KOPT-K1 (cell line): ENCODE data around the gene RAB43.
"Not testable (repeated sequence)": the region's sequence is repeated elsewhere in the genome, so short reads cannot be mapped to it uniquely, and the experiment has no call there.

ENCODE experiments used
- H3K27ac ChIP-seq: fragments of 200-600 bp; sonication (generic); 2 replicates; pipeline ENCODE4 v1.5.1; 2016; ENCODE audit warnings: antibody characterized with exemption, mild to moderate bottlenecking, low read depth, low read length; ENCODE audit not compliant: poor library complexity, severe bottlenecking
- H3K36me3 ChIP-seq: fragments of 200-600 bp; sonication (generic); 2 replicates; pipeline ENCODE4 v1.5.1; 2017; ENCODE audit warnings: antibody characterized with exemption, mild to moderate bottlenecking, low read length, moderate library complexity; ENCODE audit not compliant: insufficient read depth
- H3K9me3 ChIP-seq: fragments of 200-600 bp; sonication (generic); 2 replicates; pipeline ENCODE4 v1.5.1; 2017; ENCODE audit warnings: antibody characterized with exemption, low read length, mild to moderate bottlenecking; ENCODE audit not compliant: insufficient read depth, poor library complexity, severe bottlenecking

Gene RAB43

DNA sequence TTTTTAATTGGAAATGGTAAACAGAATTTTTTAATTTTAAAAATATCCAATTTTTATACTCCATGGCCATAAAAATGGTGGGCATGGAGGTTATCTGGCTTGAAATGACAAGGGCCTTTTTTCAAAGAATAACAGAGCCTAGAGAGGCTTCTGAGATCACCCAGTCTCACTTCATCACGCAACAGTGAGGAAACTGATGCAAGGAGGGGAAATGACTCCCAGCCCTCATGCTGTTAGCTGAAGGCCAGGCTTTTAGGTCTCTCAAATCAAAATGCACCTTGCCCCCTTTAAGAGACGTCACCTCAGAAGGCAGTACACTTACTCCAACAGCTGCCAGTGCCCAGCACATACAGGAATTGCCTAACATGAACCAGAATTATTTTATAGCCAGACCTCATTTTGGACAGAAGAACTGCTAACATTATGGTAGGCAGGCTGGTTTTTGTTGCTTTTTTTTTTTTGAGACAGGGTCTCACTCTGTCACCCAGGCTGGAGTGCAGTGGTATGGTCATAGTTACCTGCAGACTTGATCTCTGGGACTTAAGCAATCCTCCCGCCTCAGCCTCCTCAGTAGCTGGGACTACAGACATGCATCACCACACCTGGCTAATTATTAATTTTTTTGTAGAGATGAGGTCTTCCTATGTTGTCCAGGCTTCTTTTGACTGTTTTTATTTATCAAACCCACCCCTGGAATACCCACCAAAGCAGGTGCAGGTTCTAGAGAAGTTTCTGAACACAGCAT, 9.1 kb downstream of the RAB43 start:
- Histone ChIP-seq H3K36me3 (peaks cover 34% of the 10 kb centered on the region), H3K27ac (no peak overlapping the region), H3K9me3 (no peaks in the 10 kb centered on the region)

DNA sequence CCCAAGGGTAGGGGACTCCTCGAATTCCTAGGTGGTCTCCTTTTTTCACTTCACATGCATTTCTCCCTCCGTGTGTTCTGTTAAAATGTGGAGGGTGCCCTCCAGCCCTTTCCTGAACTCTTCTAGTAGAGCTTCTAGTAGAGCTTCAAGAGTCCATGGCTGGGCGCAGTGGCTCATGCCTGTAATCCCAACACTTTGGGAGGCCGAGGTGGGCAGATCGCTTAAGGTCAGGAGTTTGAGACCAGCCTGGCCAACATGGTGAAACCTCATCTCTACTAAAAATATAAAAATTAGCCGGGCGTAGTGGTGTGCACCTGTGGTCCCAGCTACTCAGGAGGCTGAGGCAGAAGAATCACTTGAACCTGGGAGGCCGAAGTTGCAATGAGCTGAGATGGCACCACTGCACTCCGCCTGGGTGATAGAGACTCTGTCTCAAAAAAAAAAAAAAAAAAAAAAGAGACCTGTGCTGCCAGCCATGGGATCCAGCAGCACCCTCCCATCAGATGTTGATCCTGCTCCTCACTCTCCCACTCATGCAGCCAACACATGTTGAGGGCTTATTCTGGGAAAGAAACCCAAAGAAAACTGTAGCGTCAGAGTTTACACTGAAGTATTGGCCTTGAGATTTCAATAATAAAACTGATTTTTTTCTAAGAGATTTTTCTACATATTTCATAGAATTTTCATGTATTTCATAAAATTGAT, 10.4 kb downstream of the RAB43 start:
- H3K9me3 ChIP-seq, H3K27ac ChIP-seq: not testable (repeated sequence)
- H3K36me3 ChIP-seq, result peaks cover 43% of the 10 kb centered on the region

DNA sequence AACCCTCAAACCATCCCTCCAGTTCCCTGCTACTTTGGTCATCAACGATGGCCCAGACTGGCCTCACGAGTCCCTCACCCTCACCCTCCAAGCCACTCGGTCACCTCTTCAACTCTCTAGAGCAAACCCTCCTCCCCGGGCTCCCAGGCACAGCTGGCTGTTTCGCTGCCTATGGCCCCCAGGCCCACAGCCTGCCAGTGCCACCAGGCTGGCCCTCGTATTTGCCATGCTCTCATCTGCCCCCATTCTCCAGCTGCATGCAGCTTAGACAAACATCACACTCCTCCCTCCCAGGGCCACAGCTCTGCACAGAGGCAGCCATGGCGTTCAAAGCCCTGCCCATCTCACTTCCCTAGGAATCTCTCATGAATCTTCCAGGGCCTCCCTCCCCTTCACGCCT, 13.8 kb downstream of the RAB43 start:
- Histone ChIP-seq H3K9me3 (no peaks in the 10 kb centered on the region), H3K36me3 (peaks cover 38% of the 10 kb centered on the region)

DNA sequence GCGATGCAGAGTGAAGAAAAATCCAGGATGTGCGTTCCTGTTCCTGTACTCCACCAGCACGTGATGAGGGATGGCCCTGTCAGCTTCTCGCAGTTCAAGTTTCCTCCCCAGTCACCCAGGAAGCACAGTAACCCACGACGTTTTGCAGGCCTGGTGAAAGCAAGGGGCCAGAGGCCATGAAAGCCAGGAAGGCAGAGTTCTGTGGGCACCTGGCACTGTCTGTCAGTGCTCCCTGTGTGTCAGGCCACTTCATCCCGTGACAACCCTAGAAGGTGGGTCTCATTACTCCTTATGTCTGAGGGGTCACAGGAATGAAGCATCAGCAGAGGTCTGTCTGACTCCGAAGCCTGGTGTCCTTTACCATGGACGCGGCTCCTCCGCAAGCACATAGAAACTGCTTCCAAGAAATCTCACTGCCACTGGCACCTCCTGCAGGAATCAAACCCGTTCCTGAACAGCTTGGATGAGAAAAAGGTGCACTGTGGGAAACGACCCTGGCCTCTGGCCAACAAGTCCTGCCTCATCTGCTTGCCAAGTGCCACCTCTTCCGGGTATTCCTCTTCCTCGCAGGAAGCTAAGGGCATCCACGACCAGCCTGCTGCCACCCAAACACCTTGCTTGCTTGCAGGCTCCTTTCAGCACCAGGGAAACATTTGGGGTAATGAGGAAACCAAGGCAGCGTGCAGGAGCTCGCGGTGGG, 14.6 kb downstream of the RAB43 start:
- Histone ChIP-seq H3K9me3 (no peaks in the 10 kb centered on the region), H3K27ac (no peak overlapping the region), H3K36me3 (peaks cover 33% of the 10 kb centered on the region; the same call in 1 of the 2 replicates)

More for the DNA sequence above, 13.8 kb downstream of the RAB43 start:
- no peak overlapping the region for H3K27ac ChIP-seq

DNA sequence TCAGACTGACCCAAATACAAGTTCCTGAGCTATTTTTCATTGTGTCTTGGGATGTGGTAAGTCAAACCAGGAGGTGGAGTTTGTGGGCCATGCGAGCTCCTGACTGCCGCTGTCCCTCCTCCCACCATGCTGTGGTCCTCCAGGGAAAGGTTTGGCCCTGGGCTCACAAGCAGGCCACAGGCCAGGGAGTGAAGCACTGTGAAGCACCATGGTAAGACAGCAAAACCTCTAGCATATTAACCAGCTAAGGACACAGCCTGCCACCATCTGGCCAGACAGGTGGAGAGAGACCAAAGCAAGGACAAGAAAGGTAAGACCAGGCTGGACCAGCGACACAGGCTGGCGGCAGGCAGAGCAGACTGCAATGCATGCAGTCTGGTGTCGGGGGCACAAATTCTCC, 15.3 kb downstream of the RAB43 start:
- no peak overlapping the region for H3K27ac ChIP-seq
- H3K36me3 ChIP-seq, result peaks cover 33% of the 10 kb centered on the region; the same call in 1 of the 2 replicates
- no peaks in the 10 kb centered on the region for H3K9me3 ChIP-seq

DNA sequence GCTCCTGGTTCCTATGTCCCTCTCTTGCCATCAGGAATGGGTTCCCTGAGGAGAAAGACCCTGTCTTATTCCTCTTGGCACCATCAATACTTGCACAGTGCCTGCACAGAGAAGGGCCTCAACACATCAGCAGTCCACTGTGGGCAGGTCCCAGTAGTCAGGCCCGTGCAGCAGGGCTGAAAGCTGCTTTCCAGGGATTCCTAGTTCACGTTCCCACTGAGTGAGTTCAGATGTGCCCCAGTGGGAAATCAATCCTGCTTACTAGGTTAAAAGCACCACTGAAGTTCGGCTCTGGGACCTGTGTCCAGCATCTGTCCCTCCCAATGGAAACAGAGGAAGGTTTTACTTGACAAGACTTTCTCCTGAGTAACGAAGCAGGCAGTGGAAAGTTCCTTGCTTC, 15.7 kb downstream of the RAB43 start:
- peaks cover 33% of the 10 kb centered on the region; the same call in 1 of the 2 replicates for H3K36me3 ChIP-seq

DNA sequence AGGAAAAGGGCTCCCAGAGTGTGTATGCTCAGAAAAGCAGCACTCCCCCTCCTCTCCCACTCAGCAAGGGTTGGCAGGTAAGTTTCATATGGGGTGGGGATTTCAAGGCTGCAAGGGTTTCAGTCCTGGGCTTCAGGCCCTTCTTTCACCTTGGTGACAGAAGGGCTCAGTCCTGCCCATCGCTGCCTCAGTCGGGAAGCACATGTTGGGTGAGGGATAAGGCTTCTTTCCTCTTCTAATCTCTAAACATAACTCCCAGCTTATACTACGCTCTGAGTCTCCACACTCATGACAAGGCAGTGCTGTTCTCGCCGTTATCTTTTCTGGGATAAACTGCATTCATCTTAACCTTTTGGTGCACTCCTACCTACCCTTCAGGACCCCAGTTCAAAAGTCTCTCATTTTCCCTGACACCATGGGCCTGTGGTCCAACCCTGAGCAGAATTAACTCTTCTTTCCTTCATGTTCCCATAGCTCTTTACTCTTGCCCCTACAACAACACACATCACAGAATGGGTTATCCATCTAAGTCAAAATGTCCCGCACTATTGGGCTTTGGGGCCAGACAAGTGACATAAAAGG, 17.0 kb downstream of the RAB43 start:
- H3K36me3 ChIP-seq, result peaks cover 23% of the 10 kb centered on the region; the same call in 1 of the 2 replicates
- no peak overlapping the region for H3K27ac ChIP-seq
- H3K9me3 ChIP-seq, result no peaks in the 10 kb centered on the region

More for the DNA sequence above, 15.7 kb downstream of the RAB43 start:
- Histone ChIP-seq H3K9me3 (no peaks in the 10 kb centered on the region), H3K27ac (no peak overlapping the region)

DNA sequence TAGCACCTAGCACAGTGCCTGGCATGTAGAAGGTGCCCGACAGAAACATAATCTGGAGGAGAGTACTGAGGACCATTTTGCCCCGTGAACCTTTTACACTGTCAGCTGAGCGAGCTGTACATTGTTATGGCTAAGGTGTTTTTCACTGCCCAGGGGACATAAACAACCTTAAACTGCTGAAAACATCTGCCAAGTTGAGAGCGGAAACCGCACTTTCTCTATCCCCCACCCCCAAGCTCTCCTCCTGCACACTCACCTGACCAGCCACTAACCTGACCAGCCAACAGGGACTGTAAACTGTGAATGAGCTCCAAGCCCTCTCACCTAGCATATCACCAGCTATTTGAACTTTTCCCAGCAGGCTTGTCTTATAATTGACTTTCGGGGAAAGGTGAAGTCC, 17.6 kb downstream of the RAB43 start:
- Histone ChIP-seq H3K27ac (no peak overlapping the region), H3K9me3 (no peaks in the 10 kb centered on the region), H3K36me3 (peaks cover 23% of the 10 kb centered on the region; the same call in 1 of the 2 replicates)

DNA sequence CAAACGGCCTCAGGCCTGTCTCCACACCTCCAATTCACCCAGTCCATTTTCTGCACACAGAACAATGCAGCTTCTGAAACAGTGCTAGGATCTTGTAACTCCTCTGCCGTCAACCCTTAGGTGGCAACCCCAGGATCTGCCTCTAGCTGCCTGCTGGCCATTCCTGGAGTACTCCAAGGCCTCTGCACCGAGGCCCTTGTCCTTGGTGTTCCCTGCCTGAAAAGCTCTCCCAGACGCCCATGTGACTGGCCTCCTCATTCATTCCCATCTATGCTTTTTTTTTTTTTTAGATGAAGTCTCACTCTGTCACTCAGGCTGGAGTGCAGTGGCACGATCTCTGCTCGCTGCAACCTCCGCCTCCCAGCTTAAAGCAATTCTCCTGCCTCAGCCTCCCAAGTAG, 18.3 kb downstream of the RAB43 start:
- no peak overlapping the region for H3K27ac ChIP-seq
- H3K9me3 ChIP-seq, result no peaks in the 10 kb centered on the region
- peaks cover 18% of the 10 kb centered on the region; the same call in 1 of the 2 replicates for H3K36me3 ChIP-seq

DNA sequence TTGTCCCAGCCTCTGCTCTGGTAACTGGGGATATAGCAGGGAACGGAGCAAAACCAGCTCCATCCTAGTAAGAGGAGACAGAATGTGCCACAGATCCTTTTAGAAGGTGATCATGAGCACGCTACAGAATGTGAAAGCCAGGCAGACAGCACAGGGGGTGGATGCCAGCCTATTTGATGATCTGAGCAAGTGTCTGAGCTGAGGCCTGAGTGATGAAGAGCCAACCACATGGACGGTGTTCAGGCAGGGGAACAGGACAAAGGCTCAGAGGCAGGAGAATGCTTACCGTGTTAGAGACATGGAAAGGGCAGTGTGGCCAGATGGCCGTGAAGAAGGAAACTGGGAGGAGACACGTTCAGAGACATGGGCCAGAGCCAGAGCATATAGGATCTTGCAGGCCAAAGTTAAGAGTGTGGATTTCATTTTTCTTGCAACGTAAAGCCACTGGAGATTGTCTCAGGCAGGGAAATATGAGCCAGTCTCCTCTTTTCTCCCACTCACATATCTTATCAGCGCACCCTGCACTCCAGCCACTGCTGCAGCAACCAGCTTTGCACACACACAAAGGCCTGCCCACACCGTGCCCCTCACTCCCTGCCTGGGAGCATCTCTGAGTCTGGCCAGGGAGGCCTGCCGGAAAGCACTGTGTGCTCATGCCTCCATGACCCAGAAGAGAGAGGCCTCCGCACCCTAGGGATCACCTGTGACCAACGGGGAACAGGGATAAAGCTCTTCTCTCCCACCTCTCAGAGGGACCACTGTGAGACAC, 20.1 kb downstream of the RAB43 start:
- Histone ChIP-seq H3K9me3 (no peaks in the 10 kb centered on the region), H3K36me3 (peaks cover 8% of the 10 kb centered on the region; the same call in 1 of the 2 replicates), H3K27ac (no peak overlapping the region)

DNA sequence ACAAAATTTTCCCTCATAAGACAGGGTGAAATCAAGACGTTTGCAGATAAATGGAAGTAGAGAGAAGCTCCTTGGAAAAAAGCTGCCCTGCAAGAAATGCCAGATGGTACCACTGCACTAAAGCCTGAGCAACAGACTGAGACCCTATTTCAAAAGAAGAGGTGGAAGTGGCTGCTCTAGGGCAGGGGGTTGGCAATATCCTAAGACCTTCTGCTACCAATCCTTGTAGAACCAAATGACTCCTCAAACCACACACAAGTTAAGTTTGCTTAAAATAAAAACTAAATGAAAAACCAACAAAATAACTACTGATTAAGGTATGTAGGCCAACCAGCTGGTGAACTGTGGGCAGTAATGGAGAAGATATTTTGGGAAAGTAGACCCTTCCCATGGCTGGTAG, 21.3 kb downstream of the RAB43 start:
- Histone ChIP-seq H3K27ac (no peak overlapping the region), H3K9me3 (no peaks in the 10 kb centered on the region), H3K36me3 (no peaks in the 10 kb centered on the region)

DNA sequence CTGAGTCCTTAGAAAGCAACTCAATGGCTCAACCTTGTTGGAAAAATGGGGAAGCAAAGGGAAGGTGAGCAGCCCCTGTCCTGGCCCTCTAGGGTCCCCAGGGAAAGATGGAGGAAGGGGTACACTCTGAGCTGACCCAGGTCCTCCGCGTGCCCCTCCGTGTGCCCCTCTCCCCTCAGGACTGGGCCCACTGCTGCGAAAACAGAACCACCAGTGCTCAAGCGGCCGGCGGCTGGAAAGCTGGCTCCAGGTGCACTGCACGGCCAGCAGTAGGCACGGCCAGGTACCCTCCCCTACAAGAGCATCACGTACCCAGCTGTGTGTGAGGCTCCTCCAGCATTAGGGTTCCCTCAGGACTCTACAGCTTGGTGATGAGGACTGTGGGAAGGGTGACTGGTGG, 26.3 kb downstream of the RAB43 start:
- no peaks in the 10 kb centered on the region for H3K9me3 ChIP-seq
- H3K27ac ChIP-seq, result no peak overlapping the region
- peaks cover 30% of the 10 kb centered on the region for H3K36me3 ChIP-seq

DNA sequence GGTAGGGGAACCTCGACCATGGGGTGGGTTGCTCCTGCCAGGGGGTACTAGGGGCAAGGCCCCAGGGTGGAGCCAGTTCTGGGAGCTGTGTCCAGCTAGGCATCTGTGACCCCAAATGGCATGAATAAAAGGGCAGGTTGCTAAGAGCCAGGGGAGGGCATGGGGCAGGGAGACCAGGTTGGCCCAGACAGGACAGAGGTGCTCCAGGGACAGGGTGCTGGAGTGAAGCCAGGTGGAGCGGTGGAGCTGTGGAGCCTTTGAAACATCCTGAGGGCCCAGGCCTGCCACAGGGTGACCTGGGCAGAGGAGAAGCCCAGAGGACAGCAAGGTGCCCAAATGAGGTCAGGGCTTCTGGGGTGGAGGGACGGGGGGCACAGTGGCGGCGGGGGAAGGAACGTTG, 33.3 kb downstream of the RAB43 start:
- not testable (repeated sequence) for H3K9me3 ChIP-seq, H3K27ac ChIP-seq
- peaks cover 16% of the 10 kb centered on the region for H3K36me3 ChIP-seq

DNA sequence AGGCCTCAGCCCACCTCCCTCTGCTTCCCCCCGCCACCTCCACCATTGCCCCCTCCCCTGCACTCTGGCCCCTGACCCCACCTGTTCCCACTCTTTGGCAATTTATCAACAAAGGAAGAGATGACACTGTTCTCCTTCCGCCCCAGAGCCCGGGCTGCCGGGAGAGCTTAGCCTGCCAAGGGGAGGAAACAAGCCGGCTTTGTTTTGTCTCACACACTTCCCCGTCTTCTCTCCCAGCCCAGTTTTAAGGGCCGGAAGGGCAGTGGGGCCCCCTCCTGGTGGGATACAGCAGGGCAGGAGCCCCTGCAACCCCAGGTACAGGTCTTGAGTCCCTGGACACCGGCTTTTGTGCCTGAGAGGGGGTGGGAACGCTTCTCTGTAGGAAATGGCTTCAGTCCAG, 33.7 kb downstream of the RAB43 start:
- H3K27ac ChIP-seq, H3K9me3 ChIP-seq: not testable (repeated sequence)
- peaks cover 15% of the 10 kb centered on the region for H3K36me3 ChIP-seq
